Left hindlimb (tissue), 1 donor: ENCODE results near the gene C9orf78.

Experiments
- DNase-seq: peaks from one replicate; pipeline ENCODE4 v3.0.0-alpha.2; 2018

Gene C9orf78

GRCh38 chr9:129835128-129835859 lies at the start of gene C9orf78, which contains the start of gene USP20:
C9orf78 (minus strand) TSS chr9:129835275; CDS start chr9:129835221, 54 bp downstream.
USP20 (plus strand) TSS chr9:129835458; CDS start chr9:129852556, 17,098 bp downstream.
- peak; percentile 97 for DNase-seq

DNA sequence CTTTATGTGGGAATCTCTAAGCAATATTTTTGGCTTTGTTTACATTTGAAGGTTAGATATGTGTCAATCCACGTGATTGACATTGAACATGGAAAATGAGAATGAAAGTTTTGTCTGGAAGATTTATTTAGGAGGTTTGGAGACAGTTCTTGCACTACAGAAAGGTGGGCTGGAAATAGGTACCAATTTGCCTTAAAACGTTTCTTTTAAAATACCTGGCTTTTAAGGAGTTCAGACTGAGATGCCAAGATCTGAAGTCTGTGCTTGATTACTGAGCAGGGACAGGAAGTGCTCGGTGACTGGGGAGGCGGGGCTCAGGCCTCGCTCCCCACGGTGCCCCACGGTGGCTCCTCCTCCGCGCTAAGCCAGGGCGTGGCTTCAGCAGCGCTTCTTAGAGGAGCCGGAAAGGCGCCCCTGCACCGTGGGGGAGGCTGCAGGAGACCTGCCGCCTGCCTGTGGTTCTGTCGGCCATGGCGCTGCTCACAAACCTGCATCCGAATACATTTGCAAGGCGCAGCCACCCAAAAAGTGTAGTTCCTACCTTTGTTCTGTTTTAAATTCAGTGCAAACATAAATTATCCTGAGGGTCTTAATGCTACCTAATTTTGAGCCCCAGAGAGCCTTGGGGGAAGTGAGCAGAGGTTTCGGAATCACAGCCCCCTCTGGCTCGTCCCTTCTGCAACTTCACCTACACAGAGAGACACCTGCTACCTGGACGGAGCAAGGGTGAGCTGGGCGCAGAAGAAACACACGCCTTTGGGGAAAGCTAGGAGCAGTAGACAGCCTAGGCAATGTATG lies 49.3 kb upstream of the C9orf78 start:
- DNase-seq, result peak; percentile 77

- no peak for DNase-seq
These were observed 46.7 kb upstream of the C9orf78 start for GRCh38 chr9:129881547-129882324.

DNA sequence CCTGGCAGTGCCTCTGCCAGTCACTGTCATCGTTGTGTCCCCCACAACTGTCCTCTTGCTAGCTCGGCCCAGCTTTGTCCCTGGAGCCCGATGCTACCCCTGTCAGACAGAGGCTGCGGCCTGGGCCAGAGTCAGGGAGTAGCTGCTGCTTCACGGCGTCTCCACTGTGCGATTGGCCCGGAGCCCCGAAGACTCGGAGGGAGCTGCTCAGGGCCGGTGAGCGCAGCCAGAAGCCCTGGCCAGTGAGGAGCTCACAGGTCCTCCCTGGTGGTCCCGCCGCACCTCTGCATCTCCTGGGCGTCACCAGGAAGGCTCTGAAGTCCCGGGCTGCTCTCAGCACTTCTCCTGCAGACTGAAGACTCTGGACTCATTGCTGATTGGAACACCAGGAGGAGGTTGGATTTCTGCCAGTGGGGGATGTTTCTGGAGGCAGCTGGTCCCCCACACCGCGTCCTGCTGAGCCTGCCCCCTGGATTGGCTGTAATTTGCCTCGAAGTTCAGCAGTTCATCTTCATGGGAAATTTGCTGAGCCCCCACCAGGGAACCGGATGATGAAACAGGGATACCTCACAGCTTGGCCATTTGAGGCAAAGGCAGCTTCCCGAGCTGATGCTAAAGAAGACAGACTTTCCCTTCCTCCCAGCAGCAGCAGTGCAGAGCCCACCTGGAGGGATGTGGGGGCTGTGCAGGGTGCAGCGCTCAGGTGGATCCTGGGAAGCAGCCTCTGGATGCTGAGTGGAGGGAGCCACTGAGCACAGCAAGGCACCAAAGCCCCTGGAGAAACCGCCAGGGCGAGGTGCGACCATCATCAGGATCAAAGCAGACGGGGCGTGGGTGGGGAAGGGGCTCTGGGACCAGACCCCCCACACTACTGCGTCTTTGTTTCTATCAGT lies 45.8 kb upstream of the C9orf78 start:
- peak; percentile 82 for DNase-seq

DNA sequence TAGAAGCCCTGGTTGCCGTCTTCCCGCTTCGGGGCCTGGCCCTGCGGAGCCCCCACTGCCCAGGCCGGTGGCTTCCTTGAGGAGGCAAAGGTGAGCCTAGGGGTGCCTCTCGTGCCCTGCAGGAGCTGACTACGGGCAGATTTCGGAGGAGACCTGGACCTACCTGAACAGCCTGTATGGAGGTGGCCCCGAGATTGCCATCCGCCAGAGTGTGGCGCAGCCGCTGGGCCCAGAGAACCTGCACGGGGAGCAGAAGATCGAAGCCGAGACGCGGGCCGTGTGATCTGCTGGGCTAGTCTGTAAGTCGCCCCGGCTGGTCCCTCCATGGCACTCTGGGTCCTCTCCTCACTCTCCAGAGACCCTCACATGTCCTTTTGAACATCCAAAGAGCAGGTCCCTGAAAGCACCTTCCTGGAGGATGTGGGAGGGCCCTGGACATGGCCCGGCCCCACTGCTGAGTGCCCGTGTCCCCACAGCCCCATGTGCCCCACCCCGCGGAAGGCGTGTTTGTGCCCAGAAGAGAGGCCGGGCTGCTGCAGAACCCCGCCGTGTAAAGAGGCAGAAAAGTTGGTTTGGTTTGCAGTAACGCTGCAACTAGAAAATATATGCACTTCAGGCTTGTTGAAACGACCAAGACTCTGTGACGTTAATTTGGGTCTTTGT lies 45.0 kb upstream of the C9orf78 start:
- no peak for DNase-seq

DNA sequence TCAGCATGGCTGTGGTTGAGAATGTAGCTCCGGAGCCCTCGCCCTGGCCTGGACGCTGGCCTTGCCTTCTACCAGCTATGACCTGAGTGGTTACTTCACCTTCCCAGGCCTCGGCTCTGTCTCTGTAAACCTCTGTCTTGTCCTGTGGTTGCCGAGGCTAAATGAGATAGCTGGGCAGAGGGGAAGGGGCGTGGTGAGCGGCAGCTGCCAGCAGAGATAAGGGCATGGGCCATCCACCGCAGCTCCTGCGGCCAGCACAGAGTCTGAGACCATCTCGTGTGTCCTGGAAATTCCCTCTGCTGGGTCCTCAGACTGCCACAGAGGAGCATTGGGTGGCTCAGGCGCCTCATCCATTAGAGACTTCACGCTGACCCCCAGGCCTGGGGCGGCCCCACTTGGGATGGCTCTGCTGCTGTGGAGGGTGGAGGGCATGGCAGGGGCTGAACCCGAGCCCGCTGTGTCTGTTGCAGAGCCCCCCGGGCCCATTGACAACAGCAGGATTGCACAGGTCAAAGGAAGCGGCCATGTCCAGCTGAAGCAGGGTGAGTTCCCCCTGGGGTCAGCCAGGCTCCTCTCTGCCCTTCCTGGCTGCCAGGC lies 44.1 kb upstream of the C9orf78 start:
- DNase-seq, result no peak

- no peak for DNase-seq
These were observed 43.2 kb upstream of the C9orf78 start for GRCh38 chr9:129878291-129878690.

DNA sequence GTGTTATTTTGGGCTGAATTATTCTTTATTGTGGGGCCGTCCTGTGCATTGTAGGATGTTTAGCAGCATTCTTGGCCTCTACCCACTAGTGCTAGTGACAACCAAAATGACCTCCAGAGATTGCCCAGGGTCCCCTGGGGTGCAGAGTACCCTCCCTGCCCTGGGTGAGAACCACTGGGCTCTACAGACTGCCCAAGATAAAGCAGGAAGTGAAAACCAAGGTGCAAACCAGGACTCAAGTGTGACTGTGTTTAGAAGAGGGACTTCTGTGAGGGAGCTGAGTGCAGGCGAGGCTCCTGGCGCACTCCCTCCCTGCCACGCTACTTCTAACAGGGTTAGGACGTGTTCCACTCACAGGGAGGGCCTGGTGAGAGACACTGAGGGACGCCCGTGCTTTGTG lies 41.7 kb upstream of the C9orf78 start:
- no peak for DNase-seq

- DNase-seq, result no peak
These were observed 40.8 kb upstream of the C9orf78 start for GRCh38 chr9:129875687-129876395.

GRCh38 chr9:129875181-129875611 lies 40.1 kb upstream of the C9orf78 start:
- DNase-seq, result no peak

DNA sequence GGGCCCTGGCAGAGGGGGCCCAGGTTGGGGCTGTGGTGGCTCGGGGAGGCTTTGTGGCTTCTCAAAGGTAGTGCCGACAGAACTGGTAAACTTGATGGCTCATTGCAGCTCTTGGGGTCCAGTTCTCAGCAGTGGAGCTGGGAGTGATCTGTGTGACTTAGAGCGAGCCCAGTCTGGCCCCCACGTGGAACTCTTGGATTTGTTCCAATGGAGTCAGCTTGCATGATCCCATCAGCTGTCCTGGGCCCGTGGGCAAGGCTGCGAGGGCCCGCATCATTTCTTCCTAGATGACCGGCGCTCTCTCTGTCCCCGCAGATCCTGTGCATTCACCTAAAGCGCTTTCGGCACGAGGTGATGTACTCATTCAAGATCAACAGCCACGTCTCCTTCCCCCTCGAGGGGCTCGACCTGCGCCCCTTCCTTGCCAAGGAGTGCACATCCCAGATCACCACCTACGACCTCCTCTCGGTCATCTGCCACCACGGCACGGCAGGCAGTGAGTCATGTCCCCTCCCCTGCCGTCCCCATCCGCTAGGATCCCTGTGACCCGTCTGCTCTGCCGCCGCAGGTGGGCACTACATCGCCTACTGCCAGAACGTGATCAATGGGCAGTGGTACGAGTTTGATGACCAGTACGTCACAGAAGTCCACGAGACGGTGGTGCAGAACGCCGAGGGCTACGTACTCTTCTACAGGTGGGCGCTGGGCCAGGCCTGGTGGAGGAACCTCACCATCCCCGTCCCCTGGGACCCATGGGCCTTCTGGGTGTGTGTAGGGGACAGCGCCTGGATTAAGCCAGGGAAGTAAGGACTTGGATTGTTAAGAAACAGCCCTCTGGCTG lies 39.4 kb upstream of the C9orf78 start:
- no peak for DNase-seq

DNA sequence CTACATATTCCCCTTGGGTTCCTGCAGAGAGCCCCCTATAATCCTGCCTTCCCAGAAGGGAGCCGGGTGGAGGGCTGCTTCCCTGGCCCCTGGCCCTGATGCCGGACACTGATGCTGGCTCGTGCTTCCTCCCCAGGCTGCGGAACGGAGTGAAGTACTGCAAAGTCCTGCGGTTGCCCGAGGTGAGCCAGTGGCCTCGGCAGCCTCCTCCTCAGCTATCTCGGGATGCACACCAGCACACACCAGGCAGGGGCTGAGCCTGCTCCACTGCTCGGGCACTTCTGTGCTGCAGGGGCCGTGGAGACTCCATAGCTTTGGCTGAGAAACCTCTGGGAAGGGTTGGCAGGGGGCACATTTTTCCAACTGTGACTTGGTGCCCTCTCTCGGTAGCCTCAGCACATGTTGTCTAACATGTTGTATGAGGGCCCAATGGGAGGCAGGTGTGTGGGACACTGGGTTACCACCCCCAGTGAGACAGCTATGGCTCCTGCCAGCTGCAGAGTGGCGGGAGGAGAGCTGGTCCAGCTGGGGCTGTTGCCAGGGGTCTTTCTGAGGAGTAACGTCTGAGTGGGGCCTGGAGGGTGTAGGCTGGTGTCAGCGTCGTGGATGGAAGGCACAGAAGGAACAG lies 38.6 kb upstream of the C9orf78 start:
- no peak for DNase-seq

GRCh38 chr9:129871046-129871445 lies 36.0 kb upstream of the C9orf78 start:
- DNase-seq, result no peak

DNA sequence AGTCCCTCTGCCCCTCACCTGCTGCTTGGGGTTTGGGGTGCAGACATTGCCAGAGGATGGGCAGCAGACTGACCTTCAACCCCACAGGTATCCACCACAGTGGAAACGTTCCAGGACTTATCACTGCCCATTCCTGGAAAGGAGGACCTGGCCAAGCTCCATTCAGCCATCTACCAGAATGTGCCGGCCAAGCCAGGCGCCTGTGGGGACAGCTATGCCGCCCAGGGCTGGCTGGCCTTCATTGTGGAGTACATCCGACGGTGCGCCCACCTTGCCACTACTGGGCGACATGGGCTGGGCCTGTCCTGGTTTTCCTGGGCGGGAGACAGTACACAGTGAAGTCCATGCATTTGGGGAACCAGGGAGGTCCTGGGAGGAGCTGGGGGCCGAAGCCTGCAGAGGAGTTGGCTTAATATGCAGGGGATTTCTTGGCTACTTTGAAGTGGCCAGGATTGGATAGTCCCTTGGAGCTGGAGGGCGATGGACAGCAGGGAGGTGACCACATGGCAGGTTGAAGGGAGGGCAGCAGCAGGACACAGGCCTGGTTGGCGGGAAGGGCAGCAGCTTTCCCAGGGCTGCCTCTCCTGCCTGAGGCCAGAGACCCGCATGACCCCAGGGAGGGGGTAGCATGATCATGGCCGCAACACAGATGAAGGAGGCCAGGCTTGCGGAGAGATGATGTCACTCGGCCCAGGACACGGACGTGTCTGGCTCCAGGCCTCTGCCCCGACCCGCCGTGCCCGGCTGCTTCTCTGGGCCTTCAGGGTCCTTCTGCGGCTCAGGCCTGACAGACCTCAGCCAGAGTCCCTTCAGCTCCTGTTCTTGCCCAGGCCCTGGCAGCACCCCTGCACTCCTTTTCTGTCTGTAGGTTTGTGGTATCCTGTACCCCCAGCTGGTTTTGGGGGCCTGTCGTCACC lies 34.8 kb upstream of the C9orf78 start:
- DNase-seq, result no peak

GRCh38 chr9:129868872-129869486 lies 33.9 kb upstream of the C9orf78 start:
- no peak for DNase-seq

DNA sequence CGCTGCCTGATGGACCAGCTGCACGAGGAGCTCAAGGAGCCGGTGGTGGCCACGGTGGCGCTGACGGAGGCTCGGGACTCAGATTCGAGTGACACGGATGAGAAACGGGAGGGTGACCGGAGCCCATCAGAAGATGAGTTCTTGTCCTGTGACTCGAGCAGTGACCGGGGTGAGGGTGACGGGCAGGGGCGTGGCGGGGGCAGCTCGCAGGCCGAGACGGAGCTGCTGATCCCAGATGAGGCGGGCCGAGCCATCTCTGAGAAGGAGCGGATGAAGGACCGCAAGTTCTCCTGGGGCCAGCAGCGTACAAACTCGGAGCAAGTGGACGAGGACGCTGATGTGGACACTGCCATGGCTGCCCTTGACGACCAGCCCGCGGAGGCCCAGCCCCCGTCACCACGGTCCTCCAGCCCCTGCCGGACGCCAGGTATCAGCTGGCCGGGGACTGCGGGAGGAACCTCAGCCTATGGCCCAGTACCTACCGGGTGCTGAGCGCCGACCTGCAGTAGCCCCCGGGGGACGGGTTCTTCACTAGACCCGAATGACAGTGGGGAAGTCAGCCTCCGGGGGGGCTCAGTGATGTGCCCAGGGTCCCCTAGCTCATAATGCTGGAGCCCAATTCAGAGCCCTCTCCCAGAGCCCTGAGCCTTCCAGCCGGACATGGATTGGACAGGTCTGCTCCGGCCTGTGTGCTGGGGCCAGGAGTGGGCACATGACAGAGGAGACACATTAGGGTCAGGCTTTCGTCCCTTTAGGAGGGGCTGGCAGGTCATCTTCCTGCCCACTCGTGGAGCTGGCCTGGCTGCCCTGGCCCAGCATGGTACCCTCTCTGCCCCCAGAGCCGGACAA lies 33.2 kb upstream of the C9orf78 start:
- no peak for DNase-seq
